VCaP (cell line): ENCODE measurements around the gene NUP62.

Experiments
- H3K27ac ChIP-seq: fragments of 450-650 bp; 2 replicates; pipeline ENCODE4 v1.5.1; 2017
- CTCF ChIP-seq: fragments of 450-650 bp; conservative IDR thresholded peaks from 2 replicates; pipeline ENCODE4 v1.5.1; 2017; ENCODE audit warnings: mild to moderate bottlenecking, moderate library complexity

Gene NUP62

DNA sequence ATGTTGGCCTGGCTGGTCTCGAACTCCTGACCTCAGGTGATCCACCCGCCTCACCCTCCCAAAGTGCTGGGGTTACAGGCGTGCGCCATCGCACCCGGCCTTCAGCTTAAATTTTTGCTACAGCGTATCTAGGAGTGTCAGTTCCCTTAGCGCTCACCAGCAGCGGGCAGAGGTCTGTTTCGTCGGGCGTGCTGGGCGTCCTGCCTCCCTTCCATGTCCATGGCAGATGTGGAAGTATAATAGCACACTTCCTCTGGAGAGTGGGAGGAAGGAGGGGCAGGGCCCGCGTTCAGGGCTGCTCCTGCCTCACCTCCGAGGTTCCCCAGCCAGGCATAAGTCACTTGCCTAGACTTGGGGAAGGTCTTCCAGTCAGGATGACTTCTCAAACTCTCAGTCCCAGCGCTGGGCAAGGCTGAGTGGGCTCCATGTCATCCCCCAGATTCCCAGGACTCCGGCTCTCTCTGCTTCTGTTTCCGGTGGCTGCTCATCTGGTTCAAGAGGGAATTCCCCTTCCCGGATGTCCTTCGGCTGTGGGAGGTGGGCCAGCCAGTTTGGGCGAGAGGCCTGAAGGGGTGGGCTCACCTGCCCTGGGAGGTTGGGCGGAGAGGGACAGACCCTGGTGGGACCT is 42.2 kb downstream of the NUP62 start:
- no peak overlapping the region for H3K27ac ChIP-seq
- TF ChIP-seq CTCF, result no peak

- no peak for TF ChIP-seq CTCF
- H3K27ac ChIP-seq, result no peak overlapping the region
Observed at GRCh38 chr19:49884760-49885159, 44.5 kb downstream of the NUP62 start.

DNA sequence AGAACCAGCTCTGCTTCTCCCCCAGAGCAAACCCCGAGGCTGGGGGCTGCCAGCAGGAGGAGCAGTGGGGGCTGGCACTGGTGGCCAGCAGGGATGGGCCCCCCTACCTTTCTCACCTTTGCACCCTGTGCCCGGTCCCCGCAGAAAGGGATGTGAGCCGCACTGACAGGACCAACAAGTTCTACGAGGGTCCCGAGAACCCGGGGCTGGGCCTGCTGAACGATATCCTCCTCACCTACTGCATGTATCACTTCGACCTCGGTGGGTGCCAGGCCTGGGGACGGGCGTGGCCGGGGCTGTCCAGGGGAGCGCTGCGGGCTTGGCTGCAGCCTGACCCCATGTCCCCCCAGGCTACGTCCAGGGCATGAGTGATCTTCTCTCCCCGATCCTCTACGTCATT is 45.2 kb downstream of the NUP62 start:
- no peak overlapping the region for H3K27ac ChIP-seq
- TF ChIP-seq CTCF, result no peak

DNA sequence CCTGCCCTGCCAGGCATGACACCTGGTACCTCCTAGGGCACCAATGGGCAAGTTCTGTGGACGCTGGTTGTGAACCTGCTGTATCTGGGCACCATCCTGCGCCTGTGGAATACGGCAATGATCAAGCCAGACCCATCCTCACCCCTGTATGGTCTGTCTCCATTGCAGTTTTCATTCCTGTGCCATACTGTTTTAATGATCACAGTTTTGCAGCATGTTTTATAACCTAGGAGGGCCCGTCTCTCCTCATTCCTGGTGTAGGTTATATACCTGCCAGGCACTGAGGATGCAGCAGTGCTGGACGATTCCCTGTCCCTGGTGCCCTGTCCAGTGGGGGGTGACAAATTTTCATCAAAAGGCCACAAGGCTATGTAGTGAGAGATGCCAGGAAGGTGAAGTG is 46.2 kb downstream of the NUP62 start:
- H3K27ac ChIP-seq, result no peak overlapping the region
- TF ChIP-seq CTCF, result no peak

- TF ChIP-seq CTCF, result no peak
- no peak overlapping the region for H3K27ac ChIP-seq
Observed at GRCh38 chr19:49882643-49883042, 46.7 kb downstream of the NUP62 start.

DNA sequence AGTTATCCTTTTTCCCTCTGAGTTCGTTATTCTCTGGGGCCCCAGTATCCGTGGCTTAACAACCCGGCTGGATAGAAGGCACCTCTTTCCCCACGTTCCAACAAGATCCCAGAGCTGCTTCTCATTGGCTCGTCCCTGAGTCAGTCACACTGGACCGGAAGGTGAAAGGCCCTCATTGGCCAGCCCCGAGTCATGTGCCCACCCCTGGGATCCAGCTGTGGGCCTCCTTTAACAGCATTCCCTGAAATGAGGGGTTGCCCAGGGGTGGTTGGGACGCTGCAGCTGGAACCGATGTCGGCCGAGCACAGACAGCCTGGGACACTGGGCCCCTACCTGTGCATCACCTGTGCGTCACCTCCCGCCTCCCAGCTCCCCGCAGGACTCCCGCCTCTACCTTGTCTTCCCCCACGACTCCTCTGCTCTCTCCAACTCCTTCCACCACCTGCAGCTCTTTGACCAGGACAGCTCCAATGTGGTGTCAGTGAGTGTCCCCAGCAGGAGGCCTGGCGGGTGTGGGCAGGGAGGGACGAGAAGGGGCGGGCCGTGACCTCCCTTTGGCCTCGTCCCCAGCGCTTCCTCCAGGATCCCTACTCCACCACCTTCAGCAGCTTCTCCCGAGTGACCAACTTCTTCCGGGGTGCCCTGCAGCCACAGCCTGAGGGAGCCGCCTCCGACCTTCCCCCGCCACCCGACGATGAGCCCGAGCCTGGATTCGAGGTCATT is 47.5 kb downstream of the NUP62 start:
- H3K27ac ChIP-seq, result no peak overlapping the region
- no peak for TF ChIP-seq CTCF

DNA sequence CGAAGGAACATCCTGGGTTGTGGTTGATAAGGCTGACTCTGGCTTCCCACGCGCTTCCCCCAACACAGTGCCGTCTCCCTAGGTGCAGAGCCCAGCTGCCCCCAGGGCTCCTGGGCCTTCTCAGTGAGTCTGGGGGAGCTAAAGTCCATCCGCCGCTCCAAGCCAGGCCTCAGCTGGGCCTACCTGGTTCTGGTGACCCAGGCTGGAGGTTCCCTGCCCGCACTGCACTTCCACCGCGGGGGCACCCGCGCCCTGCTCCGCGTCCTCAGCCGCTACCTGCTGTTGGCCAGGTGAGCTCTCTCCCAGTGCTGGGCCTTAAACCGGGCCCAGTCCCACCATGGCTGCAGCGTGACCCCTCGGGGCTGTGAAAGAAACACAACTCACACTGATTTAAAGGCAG is 48.1 kb downstream of the NUP62 start:
- H3K27ac ChIP-seq, result 0 out of 2 replicates have a peak overlapping the region, but pooled peaks have one; percentile 8
- TF ChIP-seq CTCF, result no peak
